IPS-15b (cell line): ENCODE data around the gene GLUD1.
"Not testable (repeated sequence)": the region's sequence is repeated elsewhere in the genome, so short reads cannot be mapped to it uniquely, and the experiment has no call there.

ENCODE experiments used
- H3K27me3 ChIP-seq: one replicate; pipeline ENCODE4 v1.6.1; 2013; ENCODE audit warnings: low read length; ENCODE audit not compliant: control insufficient read depth, insufficient read depth
- H3K36me3 ChIP-seq: one replicate; pipeline ENCODE4 v1.6.1; 2013; ENCODE audit warnings: low read length; ENCODE audit not compliant: control insufficient read depth, insufficient read depth
- H3K4me1 ChIP-seq: one replicate; pipeline ENCODE4 v1.6.1; 2013; ENCODE audit warnings: mild to moderate bottlenecking, low read length; ENCODE audit not compliant: control insufficient read depth, insufficient read depth
- H3K4me3 ChIP-seq: one replicate; pipeline ENCODE4 v1.5.1; 2013; ENCODE audit warnings: low read depth, low read length
- H3K9ac ChIP-seq: one replicate; pipeline ENCODE4 v1.6.1; 2013; ENCODE audit warnings: low read depth, mild to moderate bottlenecking, low read length
- H3K9me3 ChIP-seq: one replicate; pipeline ENCODE4 v1.6.1; 2013; ENCODE audit warnings: mild to moderate bottlenecking, low read length; ENCODE audit not compliant: control insufficient read depth, insufficient read depth

Gene GLUD1

DNA sequence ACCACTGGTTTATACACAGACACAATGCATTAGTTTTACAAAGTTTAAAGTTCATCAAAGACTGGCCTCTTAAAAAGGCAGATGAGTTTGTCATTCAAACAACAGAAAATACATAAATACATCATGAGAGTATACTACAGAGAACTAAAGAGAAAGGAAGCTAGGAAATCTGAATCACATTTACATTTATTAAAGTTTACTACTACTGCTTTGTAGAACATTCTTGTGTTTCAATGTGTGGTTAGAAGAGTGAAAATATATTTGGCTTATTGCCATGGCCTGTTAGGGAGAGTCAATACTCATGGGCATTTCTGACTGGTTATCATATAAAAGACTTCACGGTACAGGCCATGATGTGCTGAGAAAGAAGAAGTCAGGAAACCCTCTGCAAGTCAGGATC is 87.5 kb downstream of the GLUD1 start:
- H3K36me3 ChIP-seq, H3K9me3 ChIP-seq, H3K27me3 ChIP-seq: not testable (repeated sequence)

DNA sequence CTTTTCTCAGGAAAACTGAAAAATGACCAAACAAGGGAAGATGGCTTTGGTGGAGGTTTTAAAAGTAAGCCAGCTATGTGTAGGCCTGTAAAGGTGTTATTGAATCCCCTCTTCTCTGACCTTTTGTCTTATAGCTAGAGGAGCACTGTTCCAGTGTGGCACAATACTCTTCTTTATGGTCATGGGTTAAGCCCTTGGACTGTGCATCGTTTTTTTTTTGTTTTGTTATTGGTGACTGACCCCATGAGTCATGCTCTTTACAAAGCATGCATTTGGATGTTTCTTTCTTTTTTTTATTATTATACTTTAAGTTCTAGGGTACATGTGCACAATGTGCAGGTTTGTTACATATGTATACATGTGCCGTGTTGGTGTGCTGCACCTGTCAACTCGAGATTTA is 94.2 kb downstream of the GLUD1 start:
- H3K9me3 ChIP-seq: no peaks in the 10 kb centered on the region
- H3K9ac ChIP-seq: no peak overlapping the region
- H3K27me3 ChIP-seq: no peaks in the 10 kb centered on the region
- H3K36me3 ChIP-seq: no peaks in the 10 kb centered on the region
- H3K4me1 ChIP-seq: no peaks in the 10 kb centered on the region
- H3K4me3 ChIP-seq: no peak overlapping the region

More for the DNA sequence above, 87.5 kb downstream of the GLUD1 start:
- H3K9ac ChIP-seq, H3K4me1 ChIP-seq, H3K4me3 ChIP-seq: not testable (repeated sequence)
